Stimulated activated CD4-positive, alpha-beta T cell treated with anti-CD3 and anti-CD28 coated beads, TNF-alpha, amount 100 ng/mL, for 24 hours (primary cell): ENCODE results near the gene CDKN2D.

ENCODE experiments used
- DNase-seq, 3 experiments: peaks; one replicate each; pipeline ENCODE4 v3.0.0-alpha.2; 2020; ENCODE audit warnings: low read depth in 3 of 3

CDKN2D gene

DNA sequence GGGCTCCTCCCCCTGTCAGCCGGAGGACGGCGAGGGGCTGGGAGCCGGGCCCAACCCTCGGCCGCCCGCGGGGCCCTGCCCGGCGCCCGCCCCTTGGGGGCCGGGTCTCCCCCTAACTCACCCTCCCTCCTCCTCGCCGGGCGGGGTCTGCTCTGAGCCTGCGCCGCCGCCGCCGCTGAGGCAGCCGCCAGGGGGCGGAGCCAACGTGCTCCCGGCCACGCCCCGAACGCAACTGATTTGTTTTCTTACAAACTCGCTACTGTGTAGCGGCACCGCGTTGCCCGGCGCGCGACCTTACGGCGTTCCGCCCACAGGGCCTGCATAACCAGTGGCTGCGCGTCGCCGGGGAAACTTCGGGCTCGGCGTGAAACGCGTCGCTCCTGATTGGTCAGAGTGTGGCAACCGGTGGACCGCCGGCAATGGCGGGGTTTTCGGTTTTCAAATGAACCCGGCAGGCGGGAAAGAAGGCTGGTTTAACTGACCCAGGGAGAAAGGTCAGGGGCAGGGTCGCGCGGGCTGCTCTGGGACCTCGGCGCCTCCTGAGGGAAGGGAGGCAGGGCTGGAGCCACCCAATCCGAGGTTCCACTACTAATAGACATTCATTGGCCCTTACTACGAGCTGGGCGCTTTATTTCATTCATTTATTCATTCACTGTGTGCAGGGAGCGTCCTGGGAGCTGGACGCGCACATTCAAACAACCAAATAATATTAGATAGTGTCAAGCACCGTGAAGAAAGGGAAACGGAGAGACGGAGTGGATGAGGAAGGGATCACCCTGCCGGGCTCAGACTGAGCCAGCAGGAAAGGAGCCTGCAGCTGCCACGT, at the start of gene CDKN2D:
CDKN2D (minus strand) TSS at position 154 of the 826 bp plus-strand sequence. CDS start 326 bp downstream, outside the sequence.
- peak; percentile 99 to 100 (median 99) for DNase-seq

DNA sequence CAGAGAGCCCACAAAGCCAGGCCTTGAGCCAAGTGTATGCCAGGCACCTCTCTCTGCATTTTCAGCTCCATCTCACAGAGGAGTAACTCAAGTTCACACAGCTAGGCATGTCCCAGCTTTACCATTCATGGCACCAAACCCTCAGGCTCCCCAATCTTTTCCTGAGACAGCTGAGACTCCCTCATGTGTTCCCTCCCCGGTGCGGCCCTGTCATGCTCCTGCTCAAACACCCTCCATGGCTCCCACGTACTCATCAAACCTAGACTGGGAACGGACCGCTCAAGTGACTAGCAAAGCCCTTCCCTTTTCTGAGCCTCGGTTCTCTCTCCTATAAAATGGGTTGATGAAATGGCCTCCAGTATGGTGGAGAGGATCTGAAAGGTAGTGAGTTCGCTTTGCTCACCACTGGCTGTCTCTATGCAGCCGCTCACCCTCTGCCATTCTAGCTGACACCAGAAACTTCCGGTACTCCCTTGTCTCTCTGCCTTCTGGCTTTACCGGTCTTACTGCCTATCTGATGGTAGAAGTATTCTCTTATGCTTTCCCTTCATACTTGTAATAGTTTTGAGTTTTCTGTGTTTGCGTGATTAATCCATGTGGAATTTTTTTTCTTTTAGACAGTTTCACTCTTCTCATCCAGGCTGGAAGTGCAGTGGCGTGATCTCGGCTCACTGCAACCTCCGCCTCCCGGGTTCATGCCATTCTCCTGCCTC, 48.8 kb upstream of the CDKN2D start:
- DNase-seq: no peak

DNA sequence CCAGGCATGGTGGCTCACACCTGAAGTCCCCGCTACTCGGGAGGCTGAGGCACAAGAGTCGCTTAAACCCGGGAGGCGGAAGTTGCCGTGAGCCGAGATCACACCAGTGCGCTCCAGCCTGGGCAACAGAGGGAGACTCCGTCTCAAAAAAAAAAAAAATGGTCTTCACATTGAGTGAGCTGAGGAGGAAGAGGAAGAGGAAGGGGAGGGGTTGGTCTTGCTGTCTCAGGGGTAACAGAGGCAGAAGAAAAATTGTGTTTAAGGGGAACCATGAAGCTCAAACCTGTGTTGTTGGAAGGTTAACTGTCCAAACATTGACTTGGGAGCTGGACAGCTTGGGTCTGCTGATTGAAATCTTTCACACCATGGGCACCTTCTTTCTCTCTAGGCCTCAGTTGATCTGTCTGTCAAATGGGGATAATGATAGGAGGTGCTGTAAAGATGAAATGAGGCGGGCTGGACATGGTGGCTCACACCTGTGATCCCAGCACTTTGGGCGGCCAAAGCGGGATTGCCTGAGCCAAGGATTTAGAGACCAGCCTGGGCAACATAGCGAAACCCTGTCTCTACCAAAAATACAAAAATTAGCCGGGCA, 46.7 kb upstream of the CDKN2D start:
- no peak for DNase-seq

DNA sequence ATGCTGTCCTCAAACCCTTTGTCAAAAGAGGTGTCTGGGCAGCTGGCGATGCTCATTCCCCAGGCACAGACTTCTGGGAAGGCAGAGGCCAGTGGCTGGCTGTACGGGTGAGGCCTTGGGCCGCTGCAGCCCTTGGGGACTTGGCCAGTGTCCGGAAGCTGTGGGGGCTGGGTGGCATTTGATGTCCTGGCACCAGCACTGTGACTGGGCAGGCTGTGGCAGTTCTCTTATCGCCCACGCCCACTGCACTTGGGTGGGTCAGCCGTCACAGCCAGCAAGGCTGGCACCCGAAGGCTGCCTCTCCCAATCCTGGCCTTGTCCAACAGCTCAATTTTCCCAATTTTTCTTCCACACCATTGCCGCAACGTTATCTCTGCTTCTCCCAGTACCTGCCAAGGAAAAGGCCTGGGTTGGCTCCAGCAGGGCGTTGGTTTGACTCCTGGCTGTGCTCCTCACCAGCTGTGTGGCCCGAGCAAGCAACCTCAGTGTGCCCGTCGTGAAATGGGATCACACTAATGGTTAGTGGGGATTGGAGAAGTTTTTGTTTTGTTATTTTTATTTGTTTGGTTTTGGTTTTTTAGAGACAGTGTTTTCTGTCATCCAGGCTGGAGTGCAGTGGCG, 43.8 kb upstream of the CDKN2D start:
- no peak for DNase-seq

DNA sequence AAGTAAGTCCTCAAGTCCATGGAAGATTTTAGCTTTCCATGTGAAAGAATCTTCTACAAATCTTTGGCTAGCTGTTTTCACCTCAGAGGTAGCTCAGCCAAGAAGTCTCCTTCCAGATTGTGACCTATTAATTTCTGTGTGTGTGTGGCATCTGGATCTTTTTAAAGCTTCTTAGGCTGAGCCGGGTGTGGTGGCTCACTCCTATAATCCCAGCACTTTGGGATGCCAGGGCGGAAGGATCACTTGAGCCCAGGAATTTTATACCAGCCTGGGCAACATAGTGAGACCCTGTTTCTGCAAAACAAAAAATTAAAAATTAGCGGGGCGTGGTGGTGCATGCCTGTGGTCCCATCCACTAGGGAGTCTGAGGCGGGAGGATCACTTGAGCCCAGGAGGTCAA, 43.1 kb upstream of the CDKN2D start:
- no peak for DNase-seq

DNA sequence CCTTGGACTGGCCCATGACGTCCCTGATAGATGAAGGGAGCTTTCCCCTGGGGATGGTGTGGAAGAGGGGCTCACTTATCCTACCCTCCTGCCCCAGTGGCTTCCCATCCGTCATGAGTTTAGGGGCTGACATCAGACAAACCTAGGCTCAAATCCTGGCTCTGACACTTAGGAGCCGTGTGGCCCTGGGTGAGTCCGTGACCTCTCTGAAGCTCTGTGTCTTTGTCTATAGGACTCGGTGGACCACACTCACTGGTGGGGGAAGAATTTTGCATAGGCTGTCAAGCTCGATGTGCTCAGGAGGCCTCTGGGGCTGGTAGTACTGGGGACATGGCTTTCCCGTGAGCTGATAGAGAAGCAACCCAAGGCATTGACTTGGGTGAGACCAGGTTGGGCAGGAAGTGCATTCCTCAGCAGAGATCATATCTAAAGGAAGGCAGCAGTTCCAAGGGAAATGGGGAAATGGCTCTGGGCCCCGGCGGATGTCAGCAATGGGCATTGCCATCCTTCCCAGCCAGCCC, 35.7 kb upstream of the CDKN2D start:
- no peak for DNase-seq

DNA sequence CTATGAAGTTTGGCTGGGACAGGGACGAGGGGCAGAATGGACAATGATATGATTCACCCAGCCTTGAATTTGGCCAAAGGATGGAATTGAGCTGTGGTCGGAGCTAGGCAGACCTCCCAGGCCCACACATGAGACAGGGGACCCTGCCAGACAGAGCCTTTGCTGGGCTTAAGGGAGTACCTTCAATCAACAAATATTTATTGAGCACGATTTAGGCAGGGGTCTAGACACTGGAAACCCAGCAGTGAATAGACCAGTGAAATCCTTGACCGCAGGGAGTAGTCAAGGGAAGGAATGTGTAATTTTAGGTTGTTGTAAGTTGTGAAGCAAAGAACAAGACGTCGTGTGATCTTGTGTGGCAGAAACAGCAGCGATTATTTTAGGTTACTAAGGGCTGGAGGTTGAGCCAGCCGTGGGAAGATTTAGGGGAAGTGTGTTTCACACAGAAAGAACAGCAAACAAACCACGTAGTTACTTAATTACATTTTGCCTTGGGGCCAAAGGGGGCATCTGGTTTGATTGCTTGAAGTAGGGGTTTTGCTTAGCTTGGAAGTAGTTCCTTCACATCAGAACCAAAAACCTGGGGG, 35.2 kb upstream of the CDKN2D start:
- peak in 1 of 3 experiments; percentile 22 for DNase-seq

DNA sequence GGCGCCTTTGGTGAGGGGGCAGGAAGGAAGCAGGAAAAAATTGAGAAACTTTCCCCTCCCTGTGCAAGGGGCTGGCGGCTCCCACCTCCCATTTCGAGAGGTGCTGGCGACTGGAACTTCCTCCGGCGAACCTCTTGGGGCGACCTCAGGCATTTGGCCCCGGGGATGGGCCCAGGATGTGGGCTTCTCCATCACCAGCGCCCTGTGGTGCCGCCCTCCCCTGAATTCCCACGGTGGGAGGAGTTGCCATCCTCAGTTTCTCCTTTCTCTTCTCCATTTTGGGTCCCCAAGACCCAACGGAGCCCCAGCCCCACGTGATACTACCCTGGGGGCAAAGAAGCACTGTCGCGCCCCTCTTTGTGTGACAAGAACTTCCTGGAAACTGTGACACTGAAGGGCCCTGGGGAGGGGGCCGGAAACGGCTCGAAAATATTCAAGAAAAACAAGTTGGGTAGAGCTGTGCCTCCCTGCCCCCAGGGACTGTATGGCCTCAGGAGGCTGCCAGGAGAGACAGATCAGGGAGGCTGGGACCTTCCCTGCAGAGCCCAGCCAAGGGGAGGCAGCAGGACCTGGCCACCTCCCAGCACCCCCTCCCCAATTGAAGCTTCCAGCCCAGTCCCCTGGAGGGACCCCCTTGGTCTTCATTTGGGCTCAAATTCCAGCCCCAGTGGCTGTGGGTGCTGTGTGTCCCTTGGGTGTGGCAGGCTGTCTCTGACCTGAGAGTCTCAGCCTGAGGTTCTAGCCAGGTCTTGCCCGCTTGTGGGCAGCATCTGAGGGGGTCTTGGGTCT, 34.5 kb upstream of the CDKN2D start:
- peak; percentile 56 to 73 (median 59) for DNase-seq

DNA sequence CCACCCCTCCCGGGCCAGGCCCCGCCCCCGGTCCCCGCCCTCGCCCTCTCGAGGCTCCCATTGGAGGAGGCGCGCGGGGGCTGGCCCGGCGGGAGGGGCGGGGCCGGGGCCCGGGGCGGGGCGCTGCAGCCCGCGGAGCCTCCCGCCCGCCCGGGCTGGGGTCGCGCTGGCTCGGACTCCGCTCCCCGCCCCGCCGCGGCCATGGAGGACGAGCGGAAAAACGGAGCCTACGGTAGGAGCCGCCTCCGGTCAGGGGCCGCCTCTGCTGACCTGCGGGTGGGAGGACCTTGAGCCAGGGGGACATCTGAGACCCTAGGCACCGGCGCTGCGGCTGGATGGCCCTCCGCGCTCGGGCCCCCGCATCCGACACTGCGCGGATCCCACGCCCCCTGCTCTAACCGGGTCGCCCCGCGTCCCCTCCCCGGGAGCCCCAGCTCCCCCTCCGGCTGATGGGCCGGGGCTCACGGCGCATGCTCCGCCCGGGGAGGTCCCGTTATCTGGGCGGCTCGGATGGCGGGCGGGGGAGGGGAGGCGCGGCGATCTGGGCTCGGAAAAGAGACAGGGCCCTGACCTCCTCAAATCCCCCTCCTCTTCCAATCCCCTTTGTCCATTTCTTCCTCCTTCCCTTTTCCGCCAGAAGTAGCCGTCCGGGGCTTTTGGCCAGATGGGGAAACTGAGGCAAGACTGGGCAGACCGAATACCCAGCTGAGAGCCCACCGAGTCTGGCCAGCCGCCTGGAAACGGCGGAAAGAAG, 33.7 kb upstream of the CDKN2D start:
- peak; percentile 67 to 91 (median 82) for DNase-seq

DNA sequence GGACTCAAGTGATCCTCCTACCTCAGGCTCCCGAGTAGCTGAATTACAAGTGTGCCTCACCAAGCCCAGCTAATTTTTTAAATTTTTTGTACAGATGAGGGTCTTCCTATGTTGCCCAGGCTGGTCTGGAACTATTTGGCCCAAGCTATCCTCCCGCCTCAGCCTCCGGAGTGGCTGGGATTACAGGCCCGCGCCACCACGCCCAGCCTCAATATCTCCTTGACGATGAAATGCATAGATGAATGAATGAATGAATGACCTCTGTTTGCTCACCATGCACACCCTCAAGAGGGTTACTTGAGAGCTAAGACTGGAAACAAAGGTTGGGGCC, 33.2 kb upstream of the CDKN2D start:
- DNase-seq: no peak

DNA sequence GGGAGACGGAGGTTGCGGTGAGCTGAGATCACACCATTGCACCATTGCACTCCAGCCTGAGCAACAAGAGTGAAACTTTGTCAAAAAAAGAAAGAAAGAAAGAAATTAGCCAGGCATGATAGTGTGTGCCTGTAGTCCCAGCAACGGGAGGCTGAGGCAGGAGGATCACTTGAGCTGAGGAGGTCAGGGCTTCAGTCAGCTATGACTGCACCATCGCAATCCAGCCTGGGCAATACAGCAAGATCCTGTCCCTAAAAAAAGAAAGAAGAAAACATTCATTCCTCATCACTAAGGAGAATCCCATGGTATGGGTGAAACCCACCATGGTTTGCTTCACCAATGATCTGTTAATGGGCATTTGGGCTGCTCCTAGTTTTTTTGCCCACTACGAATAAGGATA, 31.4 kb upstream of the CDKN2D start:
- no peak for DNase-seq

DNA sequence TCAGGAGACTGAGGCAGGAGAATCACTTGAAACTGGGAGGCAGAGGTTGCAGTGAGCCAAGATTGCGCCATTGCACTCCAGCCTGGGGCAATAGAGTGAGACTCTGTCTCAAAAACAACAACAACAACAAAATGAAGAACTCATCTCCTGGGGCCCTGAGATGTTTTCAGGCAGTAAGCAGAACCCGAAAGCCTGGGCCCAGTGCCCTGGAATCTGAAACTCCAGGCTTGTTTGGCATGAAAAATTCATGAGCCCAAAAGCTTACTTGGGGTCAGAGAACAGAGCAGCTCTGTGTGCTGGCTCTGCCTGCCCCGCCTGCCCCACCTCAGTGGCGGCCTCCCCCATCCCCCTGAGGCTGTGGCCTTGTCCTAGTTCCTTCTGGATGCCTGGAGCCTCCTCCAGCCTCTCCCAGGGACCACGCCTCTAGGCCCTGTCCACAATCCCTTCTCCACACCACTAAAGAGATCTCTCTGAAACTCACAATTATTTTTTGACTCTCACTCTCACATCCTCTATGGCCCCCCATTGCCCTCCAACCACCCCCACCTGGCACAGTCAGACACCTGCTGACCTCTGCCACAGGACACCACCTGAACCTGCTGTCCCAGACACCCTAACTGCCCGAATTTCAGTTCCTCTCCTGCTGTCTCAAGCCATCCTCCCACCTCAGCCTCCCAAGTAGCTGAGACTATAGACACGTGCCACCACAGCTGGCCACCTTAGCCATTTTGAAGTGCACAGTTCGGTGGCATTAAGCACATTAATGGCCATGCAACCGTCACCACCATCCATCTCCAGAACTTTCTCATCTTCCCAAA, 25.2 kb upstream of the CDKN2D start:
- no peak for DNase-seq

DNA sequence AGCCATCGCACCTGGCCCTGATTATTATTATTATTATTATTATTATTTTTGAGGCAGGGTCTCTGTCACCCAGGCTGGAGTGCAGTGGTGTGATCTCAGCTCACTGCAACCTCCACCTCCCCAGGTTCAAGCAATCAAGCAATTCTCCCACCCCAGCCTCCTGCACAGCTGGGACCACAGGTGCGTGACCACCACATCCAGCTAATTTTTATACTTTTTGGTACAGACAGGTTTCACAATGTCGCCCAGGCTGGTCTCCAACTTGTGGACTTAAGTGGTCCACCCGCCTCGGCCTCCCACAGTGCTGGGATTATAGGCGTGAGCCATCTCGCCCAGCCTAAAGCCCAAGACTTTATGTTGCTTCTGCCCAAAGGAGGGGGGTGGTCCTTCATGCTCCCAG, 24.4 kb upstream of the CDKN2D start:
- DNase-seq: no peak

DNA sequence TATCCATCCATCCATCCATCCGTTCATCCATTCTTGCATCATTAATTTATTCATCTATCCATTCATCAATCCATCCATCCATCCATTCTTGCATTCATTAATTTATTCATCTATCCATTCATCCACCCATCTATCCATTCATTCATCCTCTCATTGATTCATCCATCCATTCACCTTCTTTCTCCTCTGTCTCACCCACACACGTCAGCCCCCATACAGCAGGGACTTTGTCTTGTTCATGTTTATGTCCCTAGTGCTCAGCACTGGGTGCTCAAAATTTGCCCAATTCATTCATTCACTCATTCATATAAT, 19.0 kb upstream of the CDKN2D start:
- DNase-seq: no peak

DNA sequence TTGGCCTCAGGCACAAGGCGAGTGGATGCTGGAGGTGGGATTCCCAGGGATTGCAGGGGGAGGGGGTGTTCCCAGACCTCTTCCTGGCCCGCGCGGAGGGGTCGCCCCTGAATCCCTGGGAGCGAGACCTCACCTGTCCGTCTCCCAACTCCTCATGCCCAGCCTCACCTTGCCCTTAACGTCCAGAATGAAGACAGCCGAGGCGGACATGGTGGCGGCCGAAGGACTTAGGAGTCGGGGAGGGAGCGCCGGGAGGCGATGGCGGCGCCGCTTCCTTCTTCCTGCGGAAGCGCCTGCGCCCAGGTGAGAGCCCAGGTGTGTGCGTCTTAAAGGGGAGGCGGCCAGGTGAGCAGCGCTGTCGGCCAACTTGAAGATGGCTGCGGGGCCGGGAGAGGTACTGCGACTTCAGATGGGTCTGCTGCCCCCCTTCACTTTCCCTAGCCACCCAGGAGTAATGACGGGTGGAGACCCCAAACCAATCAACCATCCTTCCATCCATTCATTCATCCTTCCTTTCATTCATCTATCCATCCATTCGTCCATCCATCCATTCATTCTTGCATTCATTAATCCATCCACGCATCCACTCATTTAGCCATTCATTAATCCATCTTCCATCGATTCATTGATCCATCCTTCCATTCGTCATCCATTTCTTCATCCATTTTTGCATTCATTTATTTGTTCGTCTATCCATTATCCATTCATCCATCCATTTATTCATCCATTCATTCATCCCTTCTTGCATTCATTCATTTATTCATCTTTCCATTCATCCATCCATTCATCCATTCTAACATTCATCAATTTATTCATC, 18.5 kb upstream of the CDKN2D start, which contains the start of gene AP1M2:
AP1M2 (minus strand) TSS at position 291 of the 817 bp plus-strand sequence; CDS start at position 210, 81 bp downstream.
- no peak for DNase-seq

DNA sequence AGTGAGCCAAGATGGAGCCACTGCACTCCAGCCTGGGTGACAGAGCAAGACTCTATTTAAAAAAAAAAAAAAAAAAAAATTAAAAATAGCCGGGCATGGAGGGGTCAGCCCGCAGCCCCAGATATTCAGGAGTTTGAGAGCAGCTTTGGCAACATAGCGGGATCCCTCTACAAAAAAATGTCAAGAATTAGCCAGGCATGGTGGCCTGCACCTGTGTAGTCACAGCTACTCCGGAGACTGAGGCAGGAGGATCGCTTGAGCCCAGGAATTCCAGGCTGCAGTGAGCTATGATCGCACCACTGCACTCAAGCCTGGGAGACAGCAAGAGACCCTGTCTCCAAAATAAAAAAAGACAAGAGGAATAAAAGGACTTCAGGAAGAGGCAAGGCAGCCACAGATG, 17.6 kb upstream of the CDKN2D start:
- no peak for DNase-seq

DNA sequence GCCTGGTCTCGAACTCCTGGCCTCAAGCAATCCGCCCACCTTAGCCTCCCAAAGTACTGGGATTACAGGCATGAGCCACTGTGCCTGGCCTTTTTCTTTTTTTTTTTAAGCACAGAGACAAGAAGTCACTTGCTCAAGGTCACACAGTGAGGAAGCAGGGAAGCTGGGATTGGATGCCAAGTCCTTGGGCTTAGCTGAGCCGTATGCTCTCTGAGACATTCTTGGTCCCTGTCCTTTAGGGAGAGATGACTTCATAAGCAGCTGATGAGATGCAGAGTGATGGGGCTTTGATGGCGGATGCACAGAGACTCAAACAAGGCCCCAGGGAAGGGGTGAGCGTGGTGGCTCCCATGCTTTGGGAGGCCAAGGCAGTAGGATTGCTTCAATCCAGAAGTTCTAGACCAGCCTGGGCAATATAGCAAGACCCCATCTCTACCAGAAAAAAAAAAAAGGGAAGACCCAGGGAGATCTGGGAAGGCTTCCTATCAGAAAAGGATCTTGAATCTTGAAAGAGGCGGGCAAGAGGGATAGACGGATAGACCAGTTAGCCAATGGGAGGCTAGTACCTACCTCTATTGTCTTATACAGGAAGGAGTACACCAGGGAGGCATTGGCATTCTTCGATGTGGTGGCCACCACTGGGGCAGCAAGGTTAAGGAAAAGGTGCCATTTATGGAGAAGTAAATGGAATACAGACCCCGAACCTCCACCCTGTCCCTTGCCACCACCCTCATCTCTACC, 14.4 kb upstream of the CDKN2D start:
- DNase-seq: no peak

DNA sequence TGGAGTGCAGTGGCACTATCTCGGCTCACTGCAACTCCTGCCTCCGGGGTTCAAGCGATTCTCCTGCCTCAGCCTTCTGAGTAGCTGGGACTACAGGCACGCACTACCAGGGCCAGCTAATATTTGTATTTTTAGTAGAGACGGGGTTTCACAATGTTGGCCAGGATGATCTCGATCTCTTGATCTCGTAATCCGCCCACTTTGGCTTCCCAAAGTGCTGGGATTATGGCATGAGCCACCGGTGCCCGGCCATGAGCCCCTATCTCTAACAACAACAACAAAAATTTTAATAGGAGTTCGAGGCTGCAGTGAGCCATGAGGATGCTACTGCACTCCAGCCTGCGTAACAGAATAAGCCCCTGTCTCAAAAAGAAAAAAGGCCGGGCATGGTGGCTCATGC, 13.3 kb upstream of the CDKN2D start:
- DNase-seq: no peak
